Measurements from ENCODE around the gene TRPC3. TPM values are rescaled to one million over a fixed set of nuclear protein-coding genes. Genes with fewer than 3 reads are reported as not detected.

Gene TRPC3
- total and polyA plus RNA-seq, 2 of the 8 experiments (the other 6 are each of a cell fraction or from before 2014, with no cell fraction given), result 0.37 to 0.41 TPM

DNA sequence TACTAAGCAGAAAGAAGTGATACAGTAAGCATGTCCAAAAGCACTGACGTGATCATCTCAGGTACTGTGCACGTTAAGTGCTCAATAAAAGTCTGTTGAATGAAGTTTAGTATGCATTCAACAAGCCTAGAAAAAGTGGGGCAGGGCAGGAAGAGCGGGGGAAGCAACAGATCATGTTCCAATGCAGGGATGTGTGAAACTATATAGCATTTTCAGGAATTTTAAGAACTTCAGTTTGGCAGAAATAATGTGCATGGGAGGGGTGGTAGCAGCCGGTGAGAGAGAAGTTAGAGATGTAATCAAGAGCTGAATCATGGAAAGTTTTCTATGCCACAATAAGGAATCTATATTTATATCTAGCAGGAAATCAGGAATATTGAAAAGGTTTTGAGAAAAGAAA lies 109.0 kb downstream of the TRPC3 start:
- Histone ChIP-seq H3K79me1 (ENCODE audit: low read depth, low read length) (no peaks in the 10 kb centered on the region), H2BK12ac (ENCODE audit: low read depth, low read length) (no peak overlapping the region), H3K18ac (ENCODE audit: extremely low read depth, low read length) (no peak overlapping the region), H2BK5ac (ENCODE audit: low read depth, low read length) (no peak overlapping the region), H3K4me3 (ENCODE audit: extremely low read depth in 1 of 4, insufficient read depth in 2 of 4, low read depth in 3 of 4, low read length in 4 of 4) (no peak overlapping the region), H3K27ac (ENCODE audit: low read depth, low read length) (no peak overlapping the region), H3K9me3 (ENCODE audit: insufficient read depth in 2 of 2, low read depth in 1 of 2, low read length in 1 of 2) (no peaks in the 10 kb centered on the region), H3K14ac (ENCODE audit: insufficient read length) (no peak overlapping the region), H2BK120ac (replicated peaks; ENCODE audit: low read depth, low read length) (no peak overlapping the region), H4K20me1 (replicated peaks in 1 of 2; ENCODE audit: control insufficient read depth in 1 of 2, insufficient read depth in 2 of 2, low read length in 2 of 2) (no peaks in the 10 kb centered on the region), H2AK5ac (ENCODE audit: low read depth, low read length) (no peak overlapping the region), H4K91ac (replicated peaks; ENCODE audit: insufficient read length, low read length) (no peak overlapping the region), H3K56ac (replicated peaks; ENCODE audit: insufficient read length, low read depth, low read length) (no peak overlapping the region), H3K23me2 (ENCODE audit: low read depth, low read length) (no peaks in the 10 kb centered on the region; the same call in 1 of the 2 replicates), H3K4ac (replicated peaks; ENCODE audit: insufficient read length, low read depth, low read length) (no peak overlapping the region), H3K23ac (ENCODE audit: insufficient read length) (no peak overlapping the region), H3K9ac (replicated peaks in 1 of 4; ENCODE audit: extremely low read depth in 1 of 4, low read depth in 3 of 4, low read length in 3 of 4) (no peak overlapping the region), H3K79me2 (ENCODE audit: control insufficient read depth in 1 of 2, insufficient read depth in 2 of 2, low read length in 2 of 2) (no peaks in the 10 kb centered on the region), H3K4me2 (ENCODE audit: insufficient read depth in 1 of 2, low read depth in 2 of 2, low read length in 2 of 2) (no peak overlapping the region), H4K5ac (ENCODE audit: insufficient read length, low read depth, low read length) (no peak overlapping the region), H3K4me1 (replicated peaks in 1 of 4; ENCODE audit: control insufficient read depth in 3 of 4, insufficient read depth in 4 of 4, low read length in 3 of 4) (no peaks in the 10 kb centered on the region), H3K27me3 (replicated peaks in 1 of 4; ENCODE audit: control insufficient read depth in 3 of 4, extremely low read depth in 1 of 4, insufficient read depth in 3 of 4, low read length in 3 of 4) (no peaks in the 10 kb centered on the region), H2AFZ (ENCODE audit: low read length) (no peak overlapping the region), H4K8ac (ENCODE audit: extremely low read depth, insufficient read depth, low read length) (no peak overlapping the region), H2BK20ac (ENCODE audit: low read length) (no peak overlapping the region), H3K36me3 (ENCODE audit: control insufficient read depth in 2 of 4, insufficient read depth in 4 of 4, low read length in 3 of 4) (peaks cover 0 to 11% (median 2%) of the 10 kb centered on the region in 4 experiments; a peak in 2 of 8 replicates), H2BK15ac (ENCODE audit: low read length) (no peak overlapping the region)
- POLR2A ChIA-PET (ENCODE audit: partially characterized antibody), result interaction anchor here (1.2 kb wide), 1 partner anchor 19 kb away, joined by 3 read pairs; the partner anchor contains the start of gene CCNA2
- FAIRE-seq (no peak), DNase-seq (ENCODE audit: low read depth in 1 of 2, low spot score in 2 of 2) (no peak)
- WGBS, 2 experiments (ENCODE audit: extremely low coverage in 1 of 2, insufficient coverage in 1 of 2, insufficient read length in 1 of 2, insufficient replicate concordance in 2 of 2, low coverage in 1 of 2, low lambda C conversion rate in 2 of 2, missing lambda C conversion rate in 1 of 2), result 86% methylated on average over 4 of the region's 4 CpGs; no CpG with 5 or more reads in 1 of the 2 experiments
- CTCF ChIA-PET (ENCODE audit: partially characterized antibody), result no interaction called here
